Adrenal gland (tissue), 5 donors: ENCODE results near the gene MKI67.

Experiments
- POLR2A ChIP-seq, 2 donors: fragments of 450-650 bp; IDR thresholded peaks; one replicate each; pipeline ENCODE4 v1.6.1; 2017; ENCODE audit warnings: antibody characterized with exemption in 2 of 2, mild to moderate bottlenecking in 2 of 2, moderate library complexity in 1 of 2
- TF ChIP-seq, protein P1 (sequence below), 6 experiments: fragments of 450-650 bp in 4 of 6; fragments of 200-600 bp in 2 of 6; sonication (generic) in 1 of 6; IDR thresholded peaks; 1 replicate in 5 of 6; 2 replicates in 1 of 6; pipeline versions ENCODE4 v1.5.1 to v1.8.0; 2016 to 2021; ENCODE audit warnings: antibody characterized with exemption in 6 of 6, mild to moderate bottlenecking in 2 of 6, moderate library complexity in 1 of 6
- donor health status: DM: no; HTN: no; CAD: no.

DNA sequence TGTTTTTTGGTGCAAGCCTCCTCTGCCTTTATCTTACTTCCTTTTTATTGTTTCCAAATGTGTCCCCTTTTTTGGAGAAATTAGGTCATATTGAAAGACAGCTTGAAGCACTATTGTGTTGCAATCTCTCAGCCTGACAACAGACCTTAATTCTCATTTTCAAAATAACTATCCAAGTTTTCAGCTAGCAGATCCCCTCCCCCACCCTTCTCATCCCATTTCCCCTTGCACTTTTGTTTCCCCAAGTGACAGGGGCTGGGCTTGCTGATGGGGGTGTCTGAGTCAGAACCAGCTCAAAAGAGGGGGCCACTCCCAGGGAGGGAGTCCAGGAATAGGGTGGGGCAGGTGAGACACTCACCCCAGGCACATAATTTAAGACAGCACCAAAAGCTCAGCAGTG is 75.3 kb downstream of the MKI67 start:
- TF ChIP-seq, protein P1, sequence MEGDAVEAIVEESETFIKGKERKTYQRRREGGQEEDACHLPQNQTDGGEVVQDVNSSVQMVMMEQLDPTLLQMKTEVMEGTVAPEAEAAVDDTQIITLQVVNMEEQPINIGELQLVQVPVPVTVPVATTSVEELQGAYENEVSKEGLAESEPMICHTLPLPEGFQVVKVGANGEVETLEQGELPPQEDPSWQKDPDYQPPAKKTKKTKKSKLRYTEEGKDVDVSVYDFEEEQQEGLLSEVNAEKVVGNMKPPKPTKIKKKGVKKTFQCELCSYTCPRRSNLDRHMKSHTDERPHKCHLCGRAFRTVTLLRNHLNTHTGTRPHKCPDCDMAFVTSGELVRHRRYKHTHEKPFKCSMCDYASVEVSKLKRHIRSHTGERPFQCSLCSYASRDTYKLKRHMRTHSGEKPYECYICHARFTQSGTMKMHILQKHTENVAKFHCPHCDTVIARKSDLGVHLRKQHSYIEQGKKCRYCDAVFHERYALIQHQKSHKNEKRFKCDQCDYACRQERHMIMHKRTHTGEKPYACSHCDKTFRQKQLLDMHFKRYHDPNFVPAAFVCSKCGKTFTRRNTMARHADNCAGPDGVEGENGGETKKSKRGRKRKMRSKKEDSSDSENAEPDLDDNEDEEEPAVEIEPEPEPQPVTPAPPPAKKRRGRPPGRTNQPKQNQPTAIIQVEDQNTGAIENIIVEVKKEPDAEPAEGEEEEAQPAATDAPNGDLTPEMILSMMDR (IDR thresholded peaks at IDR 0.05): no peak
- no peak for TF ChIP-seq POLR2A (IDR thresholded peaks at IDR 0.05)
